A549 treated with AZD9567 at 1 μM for 4 hours (cell line): ENCODE data around the gene SPTLC2. TPM values are rescaled to one million over a fixed set of nuclear protein-coding genes. Genes with fewer than 3 reads are reported as not detected.

ENCODE experiments used
- total RNA-seq: library from RNA; stranded (reverse); fragments of 200-300 nt; extraction: Qiagen RNA extraction; gene quantifications from 5 replicates; pipeline ENCODE4 v1.2.3, GENCODE V29; 2022; ENCODE audit not compliant: insufficient read depth

The SPTLC2 gene, protein sequence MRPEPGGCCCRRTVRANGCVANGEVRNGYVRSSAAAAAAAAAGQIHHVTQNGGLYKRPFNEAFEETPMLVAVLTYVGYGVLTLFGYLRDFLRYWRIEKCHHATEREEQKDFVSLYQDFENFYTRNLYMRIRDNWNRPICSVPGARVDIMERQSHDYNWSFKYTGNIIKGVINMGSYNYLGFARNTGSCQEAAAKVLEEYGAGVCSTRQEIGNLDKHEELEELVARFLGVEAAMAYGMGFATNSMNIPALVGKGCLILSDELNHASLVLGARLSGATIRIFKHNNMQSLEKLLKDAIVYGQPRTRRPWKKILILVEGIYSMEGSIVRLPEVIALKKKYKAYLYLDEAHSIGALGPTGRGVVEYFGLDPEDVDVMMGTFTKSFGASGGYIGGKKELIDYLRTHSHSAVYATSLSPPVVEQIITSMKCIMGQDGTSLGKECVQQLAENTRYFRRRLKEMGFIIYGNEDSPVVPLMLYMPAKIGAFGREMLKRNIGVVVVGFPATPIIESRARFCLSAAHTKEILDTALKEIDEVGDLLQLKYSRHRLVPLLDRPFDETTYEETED
- 28.0 to 38.2 TPM (median 33.9 TPM) in 5 replicates for total RNA-seq

DNA sequence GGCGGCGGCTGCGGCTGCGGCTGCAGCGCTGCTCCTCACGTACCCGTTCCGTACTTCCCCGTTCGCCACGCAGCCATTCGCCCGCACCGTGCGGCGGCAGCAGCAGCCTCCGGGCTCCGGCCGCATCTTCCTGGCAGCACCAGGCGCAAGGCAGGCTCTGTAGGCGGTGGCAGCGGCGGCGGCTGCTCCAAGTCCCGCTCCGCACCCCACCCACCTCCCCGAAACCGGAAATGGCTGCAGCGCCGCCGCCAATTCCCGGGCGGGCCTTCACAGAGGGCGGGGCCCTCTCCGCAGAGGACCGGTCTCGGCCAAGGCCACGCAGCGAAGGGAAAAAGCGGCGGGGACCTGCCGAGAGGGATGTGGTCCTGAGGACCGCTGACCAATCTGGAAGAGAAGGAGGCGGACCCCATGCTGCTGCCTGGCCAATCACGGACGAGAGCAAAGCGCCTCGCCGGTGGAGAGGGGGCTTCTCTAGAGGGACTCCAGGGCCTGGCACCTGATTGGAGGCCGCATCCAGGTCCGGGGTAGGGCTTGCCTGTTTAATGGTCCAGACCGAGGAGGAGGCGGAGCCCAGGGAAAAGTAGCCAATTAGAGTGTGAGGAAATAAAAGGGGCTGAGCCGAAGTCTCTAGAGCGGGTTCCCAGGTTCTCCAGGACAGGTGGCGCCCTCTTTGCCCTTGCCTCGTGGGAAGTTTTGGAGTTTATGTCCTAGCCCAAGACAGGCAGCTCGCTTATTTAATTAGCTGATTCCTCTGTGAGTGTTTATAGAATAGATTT lies at the start of gene SPTLC2:
SPTLC2 (minus strand) TSS at position 184 of the 776 bp plus-strand sequence; CDS start at position 126, 58 bp downstream.

DNA sequence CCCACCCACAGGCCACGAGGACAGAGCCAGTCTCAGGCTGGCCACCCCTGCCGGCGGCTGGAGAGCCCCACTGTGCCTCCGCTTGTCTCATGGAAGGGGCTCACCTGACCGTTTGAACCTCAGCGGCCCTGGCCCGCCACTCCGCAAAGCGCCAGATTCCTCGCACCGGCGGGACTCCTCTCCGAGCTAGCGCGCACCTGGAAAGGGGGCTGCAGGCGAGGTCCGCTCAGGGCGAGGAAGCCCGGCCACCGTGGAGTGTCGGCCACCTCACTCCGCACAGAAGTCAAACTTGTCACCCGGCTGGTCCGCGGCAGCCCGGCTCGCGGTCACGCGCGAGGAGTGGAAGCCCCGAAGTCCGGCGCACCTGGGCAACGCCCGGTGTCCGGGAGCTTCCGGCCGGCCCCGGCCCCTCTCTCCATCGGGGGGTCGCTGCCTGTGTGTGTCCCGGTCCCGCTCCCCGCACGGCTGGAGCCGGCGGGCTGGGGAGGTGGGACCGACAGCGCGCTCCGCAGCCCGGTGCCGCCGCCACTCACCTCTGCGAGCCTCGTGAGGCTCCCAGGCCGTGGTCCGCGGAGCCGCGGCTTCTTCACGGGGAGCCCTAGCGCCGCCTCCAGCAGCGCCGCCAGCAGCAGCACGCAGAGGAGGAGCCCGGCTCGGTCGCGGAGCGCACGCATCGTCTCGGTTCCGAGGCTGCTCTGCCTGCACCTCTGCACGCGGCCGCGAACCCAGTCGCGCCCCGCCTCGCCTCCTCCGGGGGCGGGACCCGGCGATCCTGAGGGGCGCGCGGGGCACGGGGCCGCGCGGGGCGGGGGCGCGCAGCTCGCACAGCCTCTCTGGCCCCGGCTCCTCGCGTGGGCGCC lies 118.1 kb downstream of the SPTLC2 start, which contains the start of gene ISM2:
ISM2 (minus strand) TSS at position 697 of the 860 bp plus-strand sequence; CDS start at position 674, 23 bp downstream.

DNA sequence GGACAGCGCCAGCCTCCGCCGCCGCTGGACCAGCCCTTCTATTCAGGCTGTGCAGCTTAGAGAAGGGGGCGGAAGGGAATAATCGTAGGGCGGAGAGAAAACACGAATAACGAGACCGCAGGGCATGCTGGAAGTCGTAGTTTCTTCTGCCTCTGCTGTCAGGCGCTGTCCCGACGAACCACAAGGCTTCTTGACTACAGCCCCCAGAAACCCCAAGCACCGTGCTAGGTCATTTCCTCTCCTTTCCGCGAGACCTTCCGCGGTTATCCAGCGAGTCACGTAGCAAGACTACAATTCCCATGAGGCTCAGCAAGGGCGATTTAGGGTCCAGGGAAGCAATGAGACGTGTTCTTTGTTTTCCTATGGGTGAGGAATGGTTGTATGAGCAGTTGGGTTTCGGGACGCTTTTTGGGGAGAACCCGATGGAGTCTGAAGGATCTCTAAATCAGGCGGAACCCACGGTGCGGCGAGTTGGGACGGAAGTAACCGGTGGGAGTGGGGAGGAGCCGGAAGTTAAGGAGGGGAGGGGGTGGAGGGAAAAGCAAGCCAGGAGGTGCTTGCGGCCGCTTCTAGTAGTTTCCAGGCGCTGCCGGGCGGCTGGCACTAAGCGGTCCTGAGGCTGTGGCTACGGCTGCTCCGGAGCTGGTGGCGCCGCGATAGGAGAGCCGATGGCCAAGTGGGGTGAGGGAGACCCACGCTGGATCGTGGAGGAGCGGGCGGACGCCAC lies 158.8 kb downstream of the SPTLC2 start, which contains the start of the genes AHSA1 and VIPAS39:
AHSA1 (plus strand) TSS at position 572 of the 727 bp plus-strand sequence; CDS start at position 669, 97 bp downstream.
VIPAS39 (minus strand) TSS at position 80 of the 727 bp plus-strand sequence. CDS start 3,499 bp downstream, outside the sequence.

Other genes with a start within 250 kb of the SPTLC2 start
- gene TMED8, start 239.5 kb downstream of the SPTLC2 start, total RNA-seq, result 5.6 to 10.3 TPM (median 7.2 TPM) in 5 replicates
- 1.4 to 5.9 TPM (median 1.5 TPM) in 5 replicates for gene SAMD15, start 239.3 kb downstream of the SPTLC2 start, total RNA-seq
- gene NOXRED1, start 193.1 kb downstream of the SPTLC2 start, total RNA-seq, result 0.08 to 0.12 TPM in 2 of 5 replicates, not detected in the others
- 13.0 to 31.4 TPM (median 14.8 TPM) in 5 replicates for gene VIPAS39, start 159.0 kb downstream of the SPTLC2 start, total RNA-seq
- 228 to 434 TPM (median 236 TPM) in 5 replicates for gene AHSA1, start 158.5 kb downstream of the SPTLC2 start, total RNA-seq
- 0.26 to 0.52 TPM (median 0.34 TPM) in 4 of 5 replicates, not detected in the other for gene ISM2, start 117.8 kb downstream of the SPTLC2 start, total RNA-seq
- gene ALKBH1, start 91.4 kb upstream of the SPTLC2 start, total RNA-seq, result 15.3 to 17.0 TPM (median 16.3 TPM) in 5 replicates
- 359 to 451 TPM (median 419 TPM) in 5 replicates for gene SLIRP, start 91.5 kb upstream of the SPTLC2 start, total RNA-seq
- gene SNW1, start 144.5 kb upstream of the SPTLC2 start, total RNA-seq, result 68.8 to 81.2 TPM (median 73.9 TPM) in 5 replicates
- gene ADCK1, start 183.5 kb upstream of the SPTLC2 start, total RNA-seq, result 6.2 to 7.0 TPM (median 6.8 TPM) in 5 replicates